ENCODE results near the gene EIF2B4. TPM values are rescaled to one million over a fixed set of nuclear protein-coding genes. Genes with fewer than 3 reads are reported as not detected.

The EIF2B4 gene
- total and polyA plus RNA-seq, 4 donors: 10.5 to 25.8 (median 20.8) TPM

- TF ChIP-seq GABPA (IDR thresholded peaks at IDR 0.05 in 1 of 2, conservative IDR thresholded peaks at IDR 0.05 in 1 of 2) (no peak), RAD21 (IDR thresholded peaks at IDR 0.05) (no peak), YY1 (IDR thresholded peaks at IDR 0.05) (no peak)
These were observed 8.7 kb upstream of the EIF2B4 start (continued) for GRCh38 chr2:27378809-27379290.

DNA sequence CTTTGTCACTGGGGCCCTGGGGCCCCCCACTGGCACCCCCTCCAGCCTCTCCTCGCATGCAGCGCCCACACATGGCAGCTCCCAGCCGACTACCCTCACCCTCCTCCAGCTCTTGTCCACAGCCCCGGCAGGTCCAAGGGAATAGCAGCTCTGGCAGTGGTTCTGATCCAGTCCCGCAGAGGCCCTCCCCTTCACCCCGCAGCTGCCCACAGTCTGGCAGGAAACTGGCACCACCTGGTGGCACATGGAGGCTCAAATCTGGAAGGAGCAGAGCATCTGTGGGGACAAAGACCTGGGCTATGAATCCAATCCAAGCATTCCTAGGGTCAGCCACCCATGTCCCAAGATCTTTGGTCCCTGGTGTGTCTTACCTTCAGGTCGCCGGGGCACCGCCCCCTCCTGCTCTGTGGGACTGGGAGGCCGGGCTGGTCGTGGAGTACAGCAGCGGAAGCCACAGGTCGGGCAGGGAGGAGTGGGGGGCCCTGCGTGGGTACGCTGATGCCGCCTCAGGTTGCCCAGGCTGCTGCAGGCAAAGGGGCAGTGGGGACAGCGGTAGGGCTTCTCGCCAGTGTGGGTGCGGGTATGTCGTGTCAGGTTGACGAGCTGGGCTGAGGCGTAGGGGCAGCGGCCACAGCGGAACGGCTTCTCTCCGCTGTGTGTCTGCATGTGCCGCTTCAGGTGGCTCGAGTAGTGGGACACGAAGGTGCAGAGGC, 8.1 kb upstream of the EIF2B4 start:
- no peak for DNase-seq (ENCODE audit: low spot score)
- TF ChIP-seq RAD21 (IDR thresholded peaks at IDR 0.05) (peak; percentile 37 to 60), NR2F2 (IDR thresholded peaks at IDR 0.05) (no peak), EGR1 (IDR thresholded peaks at IDR 0.05; ENCODE audit: low read depth in 2 of 2) (no peak), CTCF (IDR thresholded peaks at IDR 0.05; ENCODE audit: low read depth, low read length, missing input control) (peak; percentile 13), FOXA1 (IDR thresholded peaks at IDR 0.05) (no peak), HNF4G (IDR thresholded peaks at IDR 0.05) (no peak), HNF4A (conservative IDR thresholded peaks at IDR 0.05) (no peak), RXRA (IDR thresholded peaks at IDR 0.05) (peak in 1 of 2 donors; percentile 23), TAF1 (conservative IDR thresholded peaks at IDR 0.05) (no peak), FOXA2 (IDR thresholded peaks at IDR 0.05) (no peak), YY1 (IDR thresholded peaks at IDR 0.05) (no peak)
- TF ChIP-seq, protein P1, sequence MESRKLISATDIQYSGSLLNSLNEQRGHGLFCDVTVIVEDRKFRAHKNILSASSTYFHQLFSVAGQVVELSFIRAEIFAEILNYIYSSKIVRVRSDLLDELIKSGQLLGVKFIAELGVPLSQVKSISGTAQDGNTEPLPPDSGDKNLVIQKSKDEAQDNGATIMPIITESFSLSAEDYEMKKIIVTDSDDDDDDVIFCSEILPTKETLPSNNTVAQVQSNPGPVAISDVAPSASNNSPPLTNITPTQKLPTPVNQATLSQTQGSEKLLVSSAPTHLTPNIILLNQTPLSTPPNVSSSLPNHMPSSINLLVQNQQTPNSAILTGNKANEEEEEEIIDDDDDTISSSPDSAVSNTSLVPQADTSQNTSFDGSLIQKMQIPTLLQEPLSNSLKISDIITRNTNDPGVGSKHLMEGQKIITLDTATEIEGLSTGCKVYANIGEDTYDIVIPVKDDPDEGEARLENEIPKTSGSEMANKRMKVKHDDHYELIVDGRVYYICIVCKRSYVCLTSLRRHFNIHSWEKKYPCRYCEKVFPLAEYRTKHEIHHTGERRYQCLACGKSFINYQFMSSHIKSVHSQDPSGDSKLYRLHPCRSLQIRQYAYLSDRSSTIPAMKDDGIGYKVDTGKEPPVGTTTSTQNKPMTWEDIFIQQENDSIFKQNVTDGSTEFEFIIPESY (IDR thresholded peaks at IDR 0.05): no peak
- TF ChIP-seq, protein P2, sequence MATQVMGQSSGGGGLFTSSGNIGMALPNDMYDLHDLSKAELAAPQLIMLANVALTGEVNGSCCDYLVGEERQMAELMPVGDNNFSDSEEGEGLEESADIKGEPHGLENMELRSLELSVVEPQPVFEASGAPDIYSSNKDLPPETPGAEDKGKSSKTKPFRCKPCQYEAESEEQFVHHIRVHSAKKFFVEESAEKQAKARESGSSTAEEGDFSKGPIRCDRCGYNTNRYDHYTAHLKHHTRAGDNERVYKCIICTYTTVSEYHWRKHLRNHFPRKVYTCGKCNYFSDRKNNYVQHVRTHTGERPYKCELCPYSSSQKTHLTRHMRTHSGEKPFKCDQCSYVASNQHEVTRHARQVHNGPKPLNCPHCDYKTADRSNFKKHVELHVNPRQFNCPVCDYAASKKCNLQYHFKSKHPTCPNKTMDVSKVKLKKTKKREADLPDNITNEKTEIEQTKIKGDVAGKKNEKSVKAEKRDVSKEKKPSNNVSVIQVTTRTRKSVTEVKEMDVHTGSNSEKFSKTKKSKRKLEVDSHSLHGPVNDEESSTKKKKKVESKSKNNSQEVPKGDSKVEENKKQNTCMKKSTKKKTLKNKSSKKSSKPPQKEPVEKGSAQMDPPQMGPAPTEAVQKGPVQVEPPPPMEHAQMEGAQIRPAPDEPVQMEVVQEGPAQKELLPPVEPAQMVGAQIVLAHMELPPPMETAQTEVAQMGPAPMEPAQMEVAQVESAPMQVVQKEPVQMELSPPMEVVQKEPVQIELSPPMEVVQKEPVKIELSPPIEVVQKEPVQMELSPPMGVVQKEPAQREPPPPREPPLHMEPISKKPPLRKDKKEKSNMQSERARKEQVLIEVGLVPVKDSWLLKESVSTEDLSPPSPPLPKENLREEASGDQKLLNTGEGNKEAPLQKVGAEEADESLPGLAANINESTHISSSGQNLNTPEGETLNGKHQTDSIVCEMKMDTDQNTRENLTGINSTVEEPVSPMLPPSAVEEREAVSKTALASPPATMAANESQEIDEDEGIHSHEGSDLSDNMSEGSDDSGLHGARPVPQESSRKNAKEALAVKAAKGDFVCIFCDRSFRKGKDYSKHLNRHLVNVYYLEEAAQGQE (IDR thresholded peaks at IDR 0.05): no peak
- 75% methylated on average over 29 of the region's 29 CpGs for WGBS
- peaks cover 18 to 48% (median 25%) of the 10 kb centered on the region in 4 donors for H3K36me3 ChIP-seq (ENCODE audit: control insufficient read depth in 4 of 4, insufficient read depth in 3 of 4, low read depth in 1 of 4, low read length in 3 of 4)
- no peak overlapping the region for H3K9ac ChIP-seq (ENCODE audit: low read depth in 1 of 2, low read length in 2 of 2)
- no peaks in the 10 kb centered on the region for H3K27me3 ChIP-seq (ENCODE audit: control insufficient read depth in 4 of 4, insufficient read depth in 4 of 4, low read length in 3 of 4)
- no peaks in the 10 kb centered on the region for H3K9me3 ChIP-seq (ENCODE audit: control insufficient read depth in 4 of 4, low read length in 3 of 4)
- H3K27ac ChIP-seq (ENCODE audit: low read depth in 1 of 2, low read length in 2 of 2): peak overlapping the region in 1 of 2 donors; percentile 94
- H3K4me1 ChIP-seq (ENCODE audit: control insufficient read depth in 4 of 4, insufficient read depth in 4 of 4, low read length in 3 of 4): peaks cover 7 to 53% (median 45%) of the 10 kb centered on the region in 4 donors
- H3K4me3 ChIP-seq (ENCODE audit: low read depth in 1 of 3, low read length in 3 of 3): no peak overlapping the region
